Neuronal stem cell (in vitro differentiated cells): ENCODE data around the gene OR6C75. TPM values are rescaled to one million over a fixed set of nuclear protein-coding genes. Genes with fewer than 3 reads are reported as not detected.
"Not testable (repeated sequence)": the region's sequence is repeated elsewhere in the genome, so short reads cannot be mapped to it uniquely, and the experiment has no call there.

ENCODE experiments used
- DNase-seq: peaks from one replicate; pipeline ENCODE4 v3.0.0-alpha.2; 2013; ENCODE audit warnings: low spot score
- H2AFZ ChIP-seq: one replicate; pipeline ENCODE4 v1.6.1; 2013; ENCODE audit warnings: mild to moderate bottlenecking, low read length, inconsistent platforms
- H2AK5ac ChIP-seq: 2 replicates; pipeline ENCODE4 v1.6.1; 2013; ENCODE audit warnings: low read depth, mild to moderate bottlenecking, inconsistent platforms, low read length, moderate library complexity, mixed read lengths
- H2BK120ac ChIP-seq: 2 replicates; pipeline ENCODE4 v1.6.1; 2013; ENCODE audit warnings: low read depth, mild to moderate bottlenecking, inconsistent platforms, low read length, moderate library complexity, mixed read lengths
- H2BK12ac ChIP-seq: one replicate; pipeline ENCODE4 v1.6.1; 2013; ENCODE audit warnings: low read length, inconsistent platforms
- H2BK15ac ChIP-seq: 2 replicates; pipeline ENCODE4 v1.6.1; 2013; ENCODE audit warnings: mild to moderate bottlenecking, low read length, inconsistent platforms, mixed read lengths
- H2BK5ac ChIP-seq: one replicate; pipeline ENCODE4 v1.6.1; 2013; ENCODE audit warnings: inconsistent platforms, mild to moderate bottlenecking, low read length, moderate library complexity
- H3K14ac ChIP-seq: one replicate; pipeline ENCODE4 v1.6.1; 2013; ENCODE audit warnings: low read length, inconsistent platforms
- H3K18ac ChIP-seq: 2 replicates; pipeline ENCODE4 v1.6.1; 2013; ENCODE audit warnings: low read length, inconsistent platforms
- H3K23ac ChIP-seq: 2 replicates; pipeline ENCODE4 v1.6.1; 2013; ENCODE audit warnings: low read depth, mild to moderate bottlenecking, mixed read lengths, low read length, inconsistent platforms; ENCODE audit not compliant: poor library complexity
- H3K27ac ChIP-seq: replicated peaks from 3 replicates; pipeline ENCODE4 v1.5.1; 2013; ENCODE audit warnings: low read length, inconsistent platforms
- H3K27me3 ChIP-seq, 3 experiments: 2 replicates each; pipeline ENCODE4 v1.6.1; 2013; ENCODE audit warnings: low read length in 3 of 3, mild to moderate bottlenecking in 2 of 3, inconsistent platforms in 1 of 3, low read depth in 1 of 3, mixed read lengths in 1 of 3, moderate library complexity in 1 of 3; ENCODE audit not compliant: control insufficient read depth in 3 of 3, insufficient read depth in 3 of 3
- H3K36me3 ChIP-seq, 2 donors: replicated peaks in 1 of 2; 2 replicates each; pipeline ENCODE4 v1.6.1; 2013; ENCODE audit warnings: low read length in 2 of 2; ENCODE audit not compliant: control insufficient read depth in 2 of 2, insufficient read depth in 2 of 2
- H3K4ac ChIP-seq: 2 replicates; pipeline ENCODE4 v1.6.1; 2013; ENCODE audit warnings: inconsistent platforms, mild to moderate bottlenecking, low read length, moderate library complexity
- H3K4me1 ChIP-seq, 2 donors: 1 replicate in 1 of 2; 2 replicates in 1 of 2; pipeline ENCODE4 v1.6.1; 2013; ENCODE audit warnings: low read length in 2 of 2, low read depth in 1 of 2; ENCODE audit not compliant: control insufficient read depth in 2 of 2, insufficient read depth in 1 of 2
- H3K4me2 ChIP-seq: one replicate; pipeline ENCODE4 v1.6.1; 2013; ENCODE audit warnings: mild to moderate bottlenecking, low read length, inconsistent platforms; ENCODE audit not compliant: insufficient read depth, poor library complexity, severe bottlenecking
- H3K4me3 ChIP-seq, 2 donors: 2 replicates each; pipeline ENCODE4 v1.5.1; 2013; ENCODE audit warnings: low read length in 2 of 2, mild to moderate bottlenecking in 2 of 2, inconsistent platforms in 1 of 2, moderate library complexity in 1 of 2
- H3K79me1 ChIP-seq: one replicate; pipeline ENCODE4 v1.6.1; 2013; ENCODE audit warnings: low read depth, mild to moderate bottlenecking, inconsistent platforms, low read length, moderate library complexity
- H3K9ac ChIP-seq: one replicate; pipeline ENCODE4 v1.6.1; 2013; ENCODE audit warnings: mild to moderate bottlenecking, low read depth, low read length, inconsistent platforms; ENCODE audit not compliant: poor library complexity
- H3K9me3 ChIP-seq, 2 donors: replicated peaks in 1 of 2; 2 replicates each; pipeline versions ENCODE3 to v1.6.1; 2013; ENCODE audit warnings: low read length in 2 of 2, mild to moderate bottlenecking in 2 of 2, inconsistent platforms in 1 of 2, low read depth in 1 of 2, mixed read lengths in 1 of 2, moderate library complexity in 1 of 2; ENCODE audit not compliant: control insufficient read depth in 2 of 2, insufficient read depth in 1 of 2
- H4K8ac ChIP-seq: one replicate; pipeline ENCODE4 v1.6.1; 2013; ENCODE audit warnings: low read depth, mild to moderate bottlenecking, inconsistent platforms, low read length, moderate library complexity
- H4K91ac ChIP-seq: one replicate; pipeline ENCODE4 v1.6.1; 2013; ENCODE audit warnings: low read length, low read depth, mild to moderate bottlenecking, inconsistent platforms; ENCODE audit not compliant: poor library complexity
- WGBS, 2 donors: extraction: QIAGEN DNeasy Blood & Tissue Kit; methylation state at CpG; one replicate each; pipeline ENCODE4 v1.1.7; 2013; ENCODE audit warnings: missing lambda C conversion rate in 2 of 2, mixed read lengths in 1 of 2; ENCODE audit not compliant: insufficient read length in 2 of 2, insufficient replicate concordance in 1 of 2; ENCODE audit errors: extremely low coverage in 2 of 2; 5-methylcytosine and 5-hydroxymethylcytosine counted together
- polyA plus RNA-seq, 2 experiments: library from polyadenylated mRNA; stranded (reverse); fragments of 200-250 nt; gene quantifications; one replicate each; pipeline ENCODE4 v1.2.3, GENCODE V29; 2013

Gene OR6C75
- not detected for polyA plus RNA-seq (2013, experiment 1 of 2)
- not detected for polyA plus RNA-seq (2013, experiment 2 of 2)

DNA sequence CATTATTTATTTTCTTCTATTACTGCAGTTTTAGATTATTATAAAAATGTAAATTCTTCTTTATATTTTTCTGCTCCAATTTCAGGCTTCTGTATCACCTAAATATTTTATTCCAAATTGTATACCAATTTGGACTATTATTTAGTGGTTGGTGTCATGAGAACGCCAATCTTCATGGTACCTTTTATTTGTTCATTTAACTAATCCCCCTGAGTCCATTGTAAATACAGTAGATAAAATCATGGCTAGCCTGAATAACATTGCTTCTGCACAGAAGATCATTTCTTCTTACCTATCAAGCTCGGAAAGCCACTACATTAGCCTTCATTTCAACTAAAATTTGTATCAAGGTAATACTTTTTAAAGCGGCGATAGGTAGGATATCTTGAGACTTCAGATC is at the start of gene OR6C75:
Gene OR6C75, plus strand, starts transcription at position 301 of the 400 bp plus-strand sequence. CDS start 2,136 bp downstream, outside the sequence.
- H2BK120ac ChIP-seq, result no peak within 1 kb of the TSS
- no peaks in the 10 kb centered on the region for H3K79me1 ChIP-seq
- H3K23ac ChIP-seq, result no peak within 1 kb of the TSS
- H2BK15ac ChIP-seq, result no peak within 1 kb of the TSS
- no peak within 1 kb of the TSS for H2BK5ac ChIP-seq
- H3K4ac ChIP-seq, result no peak within 1 kb of the TSS
- no peak within 1 kb of the TSS for H3K18ac ChIP-seq
- H3K27ac ChIP-seq, result no peak within 1 kb of the TSS
- H3K9me3 ChIP-seq, result no peaks in the 10 kb centered on the region
- H3K4me2 ChIP-seq, result no peak within 1 kb of the TSS
- H4K91ac ChIP-seq, result no peak within 1 kb of the TSS
- no peaks in the 10 kb centered on the region for H3K36me3 ChIP-seq
- H3K4me3 ChIP-seq, result no peak within 1 kb of the TSS
- H4K8ac ChIP-seq, result no peak within 1 kb of the TSS
- H2AFZ ChIP-seq, result no peak within 1 kb of the TSS
- WGBS, 2 donors, result no CpG with 5 or more reads among the region's 4 CpGs
- no peaks in the 10 kb centered on the region for H3K4me1 ChIP-seq
- no peaks in the 10 kb centered on the region for H3K27me3 ChIP-seq
- no peak within 1 kb of the TSS for H2BK12ac ChIP-seq
- H3K14ac ChIP-seq, result no peak within 1 kb of the TSS
- no peak within 1 kb of the TSS for H3K9ac ChIP-seq
- no peak for DNase-seq
- no peak within 1 kb of the TSS for H2AK5ac ChIP-seq

GRCh38 chr12:55314043-55314442 is 48.7 kb upstream of the OR6C75 start, which contains the start of gene OR6C1:
Gene OR6C1 (plus strand): TSS chr12:55314343. CDS start chr12:55320600, 6,257 bp downstream.
- Histone ChIP-seq H3K23ac (no peak within 1 kb of the TSS), H3K18ac (no peak within 1 kb of the TSS), H3K27ac (no peak within 1 kb of the TSS), H2BK15ac (no peak within 1 kb of the TSS), H3K4ac (no peak within 1 kb of the TSS), H3K4me3 (no peak within 1 kb of the TSS), H2AK5ac (no peak within 1 kb of the TSS), H2BK120ac (no peak within 1 kb of the TSS), H2BK12ac (no peak within 1 kb of the TSS), H2BK5ac (no peak within 1 kb of the TSS), H3K4me1 (no peaks in the 10 kb centered on the region), H3K9me3 (no peaks in the 10 kb centered on the region), H2AFZ (no peak within 1 kb of the TSS), H3K14ac (no peak within 1 kb of the TSS), H4K8ac (no peak within 1 kb of the TSS), H3K79me1 (no peaks in the 10 kb centered on the region), H3K36me3 (no peaks in the 10 kb centered on the region), H4K91ac (no peak within 1 kb of the TSS), H3K4me2 (no peak within 1 kb of the TSS), H3K27me3 (no peaks in the 10 kb centered on the region), H3K9ac (no peak within 1 kb of the TSS)
- DNase-seq, result no peak
- no CpG with 5 or more reads among the region's 2 CpGs for WGBS, 2 donors

- Histone ChIP-seq H4K91ac (no peak overlapping the region), H4K8ac (no peak overlapping the region), H2AFZ (no peak overlapping the region), H3K4ac (no peak overlapping the region), H3K4me3 (no peak overlapping the region), H2BK12ac (no peak overlapping the region), H3K9ac (no peak overlapping the region), H3K4me2 (no peak overlapping the region), H3K36me3 (no peaks in the 10 kb centered on the region), H3K14ac (no peak overlapping the region), H3K27me3 (no peaks in the 10 kb centered on the region), H2BK120ac (no peak overlapping the region), H2BK15ac (no peak overlapping the region), H3K27ac (no peak overlapping the region), H3K23ac (no peak overlapping the region), H3K79me1 (no peaks in the 10 kb centered on the region), H2AK5ac (no peak overlapping the region), H3K18ac (no peak overlapping the region), H2BK5ac (no peak overlapping the region), H3K9me3 (no peaks in the 10 kb centered on the region), H3K4me1 (no peaks in the 10 kb centered on the region)
- no CpG with 5 or more reads among the region's 4 CpGs for WGBS, 2 donors
- DNase-seq, result no peak
Measured at GRCh38 chr12:55320201-55320600, 42.6 kb upstream of the OR6C75 start.

DNA sequence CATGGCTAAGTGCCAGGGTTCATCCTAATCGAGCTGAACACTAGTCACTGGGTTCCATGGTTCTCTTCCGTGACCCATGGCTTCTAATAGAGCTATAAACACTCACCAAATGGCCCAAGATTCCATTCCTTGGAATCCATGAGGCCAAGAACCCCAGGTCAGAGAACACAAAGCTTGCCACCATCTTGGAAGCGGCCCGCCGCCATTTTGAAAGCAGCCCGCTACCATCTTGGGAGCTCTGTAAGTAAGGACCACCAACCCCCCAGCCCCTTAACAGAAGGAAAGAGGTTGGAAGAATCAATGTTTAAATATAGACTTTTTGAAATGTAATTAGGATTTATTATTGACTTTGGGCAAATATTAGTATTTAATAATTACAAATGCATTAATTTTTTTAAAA is 37.0 kb upstream of the OR6C75 start:
- WGBS, 2 donors, result no CpG with 5 or more reads among the region's 6 CpGs
- not testable (repeated sequence) for H3K36me3 ChIP-seq, H2BK15ac ChIP-seq, H3K4me1 ChIP-seq, H4K8ac ChIP-seq, H4K91ac ChIP-seq, H3K27ac ChIP-seq, H2AK5ac ChIP-seq, H3K4ac ChIP-seq, H2BK120ac ChIP-seq, H3K23ac ChIP-seq, H3K9me3 ChIP-seq, H2AFZ ChIP-seq, H2BK5ac ChIP-seq, H3K27me3 ChIP-seq, H3K4me2 ChIP-seq, H3K14ac ChIP-seq, H2BK12ac ChIP-seq, H3K79me1 ChIP-seq, H3K4me3 ChIP-seq, H3K9ac ChIP-seq, DNase-seq, H3K18ac ChIP-seq
